ENCODE data around the gene FUOM. TPM values are rescaled to one million over a fixed set of nuclear protein-coding genes. Genes with fewer than 3 reads are reported as not detected.

FUOM gene
- total and polyA plus RNA-seq, 9 of the 15 experiments (the other 6 are each of a cell fraction or from before 2014, with no cell fraction given) = 1.8 to 96.1 (median 27.0) TPM

- H3K9me1 ChIP-seq (ENCODE audit: control insufficient read depth, insufficient read depth, low read length) = no peaks in the 10 kb centered on the region
- ATAC-seq (no peak), FAIRE-seq (no peak), DNase-seq (ENCODE audit: extremely low read depth in 1 of 4, low spot score in 3 of 4) (no peak)
- no peaks in the 10 kb centered on the region for H4K20me1 ChIP-seq (replicated peaks; ENCODE audit: control insufficient read depth, insufficient read depth, low read length)
- intact Hi-C loops (cut with micrococcal nuclease) = no loop called here
- BruUV-seq (replicated peaks) = no TSS peak
- POLR2A ChIA-PET = no interaction called here
- 50% methylated on average over 1 of the region's 7 CpGs for WGBS (ENCODE audit: insufficient coverage, low coverage, missing lambda C conversion rate)
- no peak overlapping the region for H3K9ac ChIP-seq (ENCODE audit: insufficient read depth in 1 of 2, low read depth in 2 of 2, low read length in 2 of 2)
- no peaks in the 10 kb centered on the region for H3K27me3 ChIP-seq (ENCODE audit: control insufficient read depth in 2 of 2, insufficient read depth in 2 of 2, low read length in 2 of 2)
- in situ Hi-C loops (cut with MboI) = no loop called here
- peaks cover 0 to 32% of the 10 kb centered on the region in 2 experiments; a peak in 4 of 5 replicates for H3K4me1 ChIP-seq (replicated peaks in 1 of 2; ENCODE audit: control insufficient read depth in 2 of 2, insufficient read depth in 2 of 2, low read length in 2 of 2)
- CTCF ChIA-PET (ENCODE audit: low intra/inter-chr PET ratio) = no interaction called here
- H3K79me2 ChIP-seq (ENCODE audit: control insufficient read depth, insufficient read depth, low read length) = no peaks in the 10 kb centered on the region
- H2AFZ ChIP-seq (ENCODE audit: low read depth, low read length) = no peak overlapping the region
- TF ChIP-seq ZNF740 (CRISPR knock-in tag; IDR thresholded peaks at IDR 0.05) (no peak), ZNF740 (tag; IDR thresholded peaks at IDR 0.05) (peak in 1 of 2 experiments; percentile 31; a peak in 1 of 4 replicates), MITF (IDR thresholded peaks at IDR 0.05) (no peak)
- H3K36me3 ChIP-seq (ENCODE audit: control insufficient read depth, insufficient read depth, low read length) = peaks cover 14% of the 10 kb centered on the region; the same call in 2 of the 3 replicates
- H3K27ac ChIP-seq (ENCODE audit: extremely low read depth, low read depth, low read length) = no peak overlapping the region
- H3K4me3 ChIP-seq = no peak overlapping the region
- H3K9me3 ChIP-seq (replicated peaks; ENCODE audit: control insufficient read depth, insufficient read depth, low read depth, low read length) = no peaks in the 10 kb centered on the region
- no peak overlapping the region for H3K4me2 ChIP-seq (ENCODE audit: insufficient read depth, low read length)
Observed at GRCh38 chr10:133316732-133317131, 41.1 kb downstream of the FUOM start.

Data from K562 (cell line).